CD14-positive monocyte (primary cell): ENCODE data around the gene RPS14. TPM values are rescaled to one million over a fixed set of nuclear protein-coding genes. Genes with fewer than 3 reads are reported as not detected.
A peak's percentile ranks its signal among the peaks of the same experiment; 100 is the strongest.

Experiments
- DNase-seq, 3 donors: peaks; one replicate each; pipeline ENCODE4 v3.0.0-alpha.2; 2011 to 2022
- H2AFZ ChIP-seq: 2 replicates; pipeline ENCODE4 v1.6.0; 2012; ENCODE audit warnings: mild to moderate bottlenecking, low read depth, low read length, inconsistent platforms; ENCODE audit not compliant: insufficient read depth, poor library complexity, severe bottlenecking
- H3K27ac ChIP-seq, 2 donors: 1 replicate in 1 of 2; 2 replicates in 1 of 2; pipeline ENCODE4 v1.5.1; 2012 to 2013; ENCODE audit warnings: low read length in 2 of 2, control low read depth in 1 of 2, inconsistent platforms in 1 of 2, low read depth in 1 of 2, mild to moderate bottlenecking in 1 of 2
- H3K27me3 ChIP-seq, 2 donors: one replicate each; pipeline versions ENCODE4 v1.6.0 to v1.6.1; 2011 to 2013; ENCODE audit warnings: low read length in 2 of 2; ENCODE audit not compliant: control insufficient read depth in 2 of 2, insufficient read depth in 2 of 2
- H3K36me3 ChIP-seq, 2 donors: replicated peaks in 1 of 2; 1 replicate in 1 of 2; 2 replicates in 1 of 2; pipeline versions ENCODE4 v1.5.1 to v1.6.1; 2012 to 2013; ENCODE audit warnings: low read length in 2 of 2, control low read depth in 1 of 2, inconsistent platforms in 1 of 2, mild to moderate bottlenecking in 1 of 2; ENCODE audit not compliant: insufficient read depth in 2 of 2, control insufficient read depth in 1 of 2
- H3K4me1 ChIP-seq, 2 donors: 1 replicate in 1 of 2; 2 replicates in 1 of 2; pipeline versions ENCODE4 v1.5.1 to v1.6.1; 2012 to 2013; ENCODE audit warnings: low read length in 2 of 2, control low read depth in 1 of 2, inconsistent platforms in 1 of 2, mild to moderate bottlenecking in 1 of 2, moderate library complexity in 1 of 2; ENCODE audit not compliant: insufficient read depth in 2 of 2, control insufficient read depth in 1 of 2
- H3K4me2 ChIP-seq: replicated peaks from 2 replicates; pipeline ENCODE3; 2012; ENCODE audit warnings: low read length, moderate library complexity, mild to moderate bottlenecking; ENCODE audit not compliant: poor library complexity, severe bottlenecking; ENCODE audit errors: extremely low read depth
- H3K4me3 ChIP-seq, 3 experiments: fragments of 200-600 bp in 1 of 3; sonication (generic) in 1 of 3; replicated peaks in 1 of 3; 1 replicate in 2 of 3; 2 replicates in 1 of 3; pipeline ENCODE4 v1.5.1; 2011 to 2013; ENCODE audit warnings: low read length in 3 of 3, mild to moderate bottlenecking in 3 of 3, control low read depth in 2 of 3, low read depth in 2 of 3, inconsistent platforms in 1 of 3, moderate library complexity in 1 of 3
- H3K79me2 ChIP-seq: 2 replicates; pipeline ENCODE4 v1.6.0; 2012; ENCODE audit warnings: mild to moderate bottlenecking, control low read depth, inconsistent platforms, low read length, moderate library complexity; ENCODE audit not compliant: insufficient read depth
- H3K9ac ChIP-seq: 2 replicates; pipeline ENCODE4 v1.6.0; 2017; ENCODE audit warnings: low read length, mild to moderate bottlenecking; ENCODE audit not compliant: insufficient read depth, poor library complexity, severe bottlenecking
- H3K9me3 ChIP-seq, 2 donors: replicated peaks in 1 of 2; 1 replicate in 1 of 2; 2 replicates in 1 of 2; pipeline versions ENCODE4 v1.5.1 to v1.6.1; 2012 to 2013; ENCODE audit warnings: low read length in 2 of 2, control low read depth in 1 of 2; ENCODE audit not compliant: control insufficient read depth in 1 of 2, insufficient read depth in 1 of 2
- H4K20me1 ChIP-seq: 2 replicates; pipeline ENCODE4 v1.6.0; 2012; ENCODE audit warnings: mild to moderate bottlenecking, low read length, control low read depth, moderate library complexity; ENCODE audit not compliant: insufficient read depth
- H3K27ac Mint-ChIP-seq, 7 donors: one replicate each; pipeline ENCODE4 v1.8.0; 2020; ENCODE audit warnings: mild to moderate bottlenecking in 7 of 7, mixed read lengths in 7 of 7, moderate library complexity in 6 of 7, inconsistent platforms in 2 of 7
- H3K27me3 Mint-ChIP-seq, 3 donors: one replicate each; pipeline ENCODE4 v1.8.0; 2021 to 2022; ENCODE audit warnings: low read depth in 3 of 3, mild to moderate bottlenecking in 3 of 3, mixed read lengths in 3 of 3, moderate library complexity in 3 of 3, inconsistent platforms in 1 of 3
- H3K36me3 Mint-ChIP-seq, 2 donors: one replicate each; pipeline ENCODE4 v1.8.0; 2020; ENCODE audit warnings: mixed read lengths in 2 of 2, inconsistent platforms in 1 of 2, mild to moderate bottlenecking in 1 of 2
- H3K4me1 Mint-ChIP-seq: one replicate; pipeline ENCODE4 v1.8.0; 2020; ENCODE audit warnings: mild to moderate bottlenecking, mixed read lengths
- H3K4me3 Mint-ChIP-seq, 2 donors: one replicate each; pipeline ENCODE4 v1.8.0; 2020; ENCODE audit warnings: mild to moderate bottlenecking in 2 of 2, mixed read lengths in 2 of 2, moderate library complexity in 1 of 2
- H3K9me3 Mint-ChIP-seq, 7 donors: one replicate each; pipeline ENCODE4 v1.8.0; 2020 to 2022; ENCODE audit warnings: mixed read lengths in 7 of 7, mild to moderate bottlenecking in 6 of 7, moderate library complexity in 6 of 7, inconsistent platforms in 2 of 7
- WGBS: methylation state at CpG from one replicate; pipeline ENCODE4 v1.1.5; 2013; ENCODE audit warnings: missing lambda C conversion rate; ENCODE audit not compliant: insufficient coverage; 5-methylcytosine and 5-hydroxymethylcytosine counted together
- intact Hi-C, 2 donors: fragments of 100-400 bp; cut with micrococcal nuclease; formaldehyde crosslinking; loops; one replicate each; pipeline versions ENCODE4 v1.15.0 to v1.15.1; 2023
- polyA plus RNA-seq, 3 donors: library from polyadenylated mRNA; depleted of rRNA in 1 of 3; unstranded in 2 of 3; stranded (reverse) in 1 of 3; fragments of 300-500 nt in 2 of 3; fragments of >200 nt in 1 of 3; fragmentation: Illumina TruSeq in 2 of 3; gene quantifications; 1 replicate in 2 of 3; 2 replicates in 1 of 3; pipeline ENCODE4 v1.2.3, GENCODE V29; 2012 to 2021
- TF ChIP-seq, protein P1 (sequence below): fragments of 200-600 bp; IDR thresholded peaks from one replicate; pipeline ENCODE4 v1.8.0; 2022; ENCODE audit warnings: antibody characterized with exemption, mild to moderate bottlenecking

Gene RPS14
- polyA plus RNA-seq, 3 donors: 2,768 to 4,675 (median 3,499) TPM

- no peaks in the 10 kb centered on the region for H3K9me3 Mint-ChIP-seq
- H3K9me3 ChIP-seq: no peaks in the 10 kb centered on the region
- peak overlapping the region in 1 of 2 donors; percentile 47 for H3K4me3 Mint-ChIP-seq
- H3K4me3 ChIP-seq: no peak overlapping the region
- H3K9ac ChIP-seq: no peak overlapping the region
- H3K4me2 ChIP-seq: no peak overlapping the region
- peak overlapping the region in 2 of 7 donors; percentile 3 to 51 for H3K27ac Mint-ChIP-seq
- intact Hi-C loops: no loop called here
- no peak overlapping the region for H2AFZ ChIP-seq
- TF ChIP-seq, protein P1, sequence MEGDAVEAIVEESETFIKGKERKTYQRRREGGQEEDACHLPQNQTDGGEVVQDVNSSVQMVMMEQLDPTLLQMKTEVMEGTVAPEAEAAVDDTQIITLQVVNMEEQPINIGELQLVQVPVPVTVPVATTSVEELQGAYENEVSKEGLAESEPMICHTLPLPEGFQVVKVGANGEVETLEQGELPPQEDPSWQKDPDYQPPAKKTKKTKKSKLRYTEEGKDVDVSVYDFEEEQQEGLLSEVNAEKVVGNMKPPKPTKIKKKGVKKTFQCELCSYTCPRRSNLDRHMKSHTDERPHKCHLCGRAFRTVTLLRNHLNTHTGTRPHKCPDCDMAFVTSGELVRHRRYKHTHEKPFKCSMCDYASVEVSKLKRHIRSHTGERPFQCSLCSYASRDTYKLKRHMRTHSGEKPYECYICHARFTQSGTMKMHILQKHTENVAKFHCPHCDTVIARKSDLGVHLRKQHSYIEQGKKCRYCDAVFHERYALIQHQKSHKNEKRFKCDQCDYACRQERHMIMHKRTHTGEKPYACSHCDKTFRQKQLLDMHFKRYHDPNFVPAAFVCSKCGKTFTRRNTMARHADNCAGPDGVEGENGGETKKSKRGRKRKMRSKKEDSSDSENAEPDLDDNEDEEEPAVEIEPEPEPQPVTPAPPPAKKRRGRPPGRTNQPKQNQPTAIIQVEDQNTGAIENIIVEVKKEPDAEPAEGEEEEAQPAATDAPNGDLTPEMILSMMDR: no peak
- H3K27me3 ChIP-seq: no peaks in the 10 kb centered on the region
- H3K4me1 ChIP-seq: peaks cover 8 to 9% of the 10 kb centered on the region in 2 donors
- no peaks in the 10 kb centered on the region for H3K36me3 Mint-ChIP-seq
- no peaks in the 10 kb centered on the region for H4K20me1 ChIP-seq
- peaks cover 0 to 7% (median 1%) of the 10 kb centered on the region in 3 donors for H3K27me3 Mint-ChIP-seq
- no peaks in the 10 kb centered on the region for H3K36me3 ChIP-seq
- no peaks in the 10 kb centered on the region for H3K79me2 ChIP-seq
- no peak for DNase-seq
- WGBS: 97% methylated on average over 18 of the region's 18 CpGs
- no peak overlapping the region for H3K27ac ChIP-seq
- H3K4me1 Mint-ChIP-seq: peaks cover 18% of the 10 kb centered on the region
Observed at GRCh38 chr5:150431048-150431447, 18.5 kb downstream of the RPS14 start.

GRCh38 chr5:150429410-150429873 is 20.1 kb downstream of the RPS14 start:
- TF ChIP-seq, protein P1: no peak
- peaks cover 0 to 7% (median 1%) of the 10 kb centered on the region in 3 donors for H3K27me3 Mint-ChIP-seq
- Histone ChIP-seq H2AFZ (no peak overlapping the region), H3K9me3 (no peaks in the 10 kb centered on the region), H4K20me1 (no peaks in the 10 kb centered on the region), H3K27ac (no peak overlapping the region), H3K36me3 (no peaks in the 10 kb centered on the region), H3K9ac (no peak overlapping the region), H3K27me3 (no peaks in the 10 kb centered on the region), H3K79me2 (no peaks in the 10 kb centered on the region), H3K4me2 (no peak overlapping the region), H3K4me3 (no peak overlapping the region), H3K4me1 (peaks cover 8 to 9% of the 10 kb centered on the region in 2 donors)
- intact Hi-C loops: no loop called here
- WGBS: 29% methylated on average over 5 of the region's 5 CpGs
- peak overlapping the region in 5 of 7 donors; percentile 51 to 79 (median 66) for H3K27ac Mint-ChIP-seq
- H3K9me3 Mint-ChIP-seq: no peaks in the 10 kb centered on the region
- no peak overlapping the region for H3K4me3 Mint-ChIP-seq
- no peaks in the 10 kb centered on the region for H3K36me3 Mint-ChIP-seq
- peak; percentile 53 to 71 (median 54) for DNase-seq
- peaks cover 14% of the 10 kb centered on the region for H3K4me1 Mint-ChIP-seq
